ENCODE measurements around the gene OBSCN.

DNA sequence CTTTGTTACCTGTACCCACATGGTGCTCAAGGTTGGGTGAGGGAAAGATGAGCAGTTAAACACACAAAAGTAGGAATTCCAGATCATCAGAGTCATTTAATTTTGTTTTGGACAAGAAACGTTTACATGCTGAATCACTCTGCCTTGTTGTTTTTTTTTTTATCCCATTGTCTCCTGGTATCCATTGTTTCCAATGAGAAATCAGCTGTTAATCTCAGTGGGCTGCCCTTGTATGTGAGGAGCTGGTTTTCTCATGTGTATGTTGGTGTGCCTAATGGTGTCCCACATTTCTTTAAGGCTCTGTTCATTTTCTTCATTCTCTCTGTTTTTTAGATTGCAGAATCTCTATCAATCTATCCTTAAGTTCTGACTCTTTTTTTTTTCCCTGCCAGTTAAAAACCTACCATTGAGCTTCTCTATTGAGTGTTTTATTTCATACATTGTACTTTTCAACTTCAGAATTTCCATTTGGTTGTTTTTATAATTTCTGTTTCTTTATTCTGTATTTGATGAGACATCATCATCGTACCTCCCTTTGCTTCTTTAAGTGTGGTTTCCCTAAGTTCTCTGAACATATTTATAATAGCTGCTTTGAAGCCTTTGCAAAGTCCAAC, 8.8 kb upstream of the OBSCN start:
- TF ChIP-seq, protein P1, sequence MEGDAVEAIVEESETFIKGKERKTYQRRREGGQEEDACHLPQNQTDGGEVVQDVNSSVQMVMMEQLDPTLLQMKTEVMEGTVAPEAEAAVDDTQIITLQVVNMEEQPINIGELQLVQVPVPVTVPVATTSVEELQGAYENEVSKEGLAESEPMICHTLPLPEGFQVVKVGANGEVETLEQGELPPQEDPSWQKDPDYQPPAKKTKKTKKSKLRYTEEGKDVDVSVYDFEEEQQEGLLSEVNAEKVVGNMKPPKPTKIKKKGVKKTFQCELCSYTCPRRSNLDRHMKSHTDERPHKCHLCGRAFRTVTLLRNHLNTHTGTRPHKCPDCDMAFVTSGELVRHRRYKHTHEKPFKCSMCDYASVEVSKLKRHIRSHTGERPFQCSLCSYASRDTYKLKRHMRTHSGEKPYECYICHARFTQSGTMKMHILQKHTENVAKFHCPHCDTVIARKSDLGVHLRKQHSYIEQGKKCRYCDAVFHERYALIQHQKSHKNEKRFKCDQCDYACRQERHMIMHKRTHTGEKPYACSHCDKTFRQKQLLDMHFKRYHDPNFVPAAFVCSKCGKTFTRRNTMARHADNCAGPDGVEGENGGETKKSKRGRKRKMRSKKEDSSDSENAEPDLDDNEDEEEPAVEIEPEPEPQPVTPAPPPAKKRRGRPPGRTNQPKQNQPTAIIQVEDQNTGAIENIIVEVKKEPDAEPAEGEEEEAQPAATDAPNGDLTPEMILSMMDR (IDR thresholded peaks at IDR 0.05; ENCODE audit: insufficient read depth, low read length), result no peak
- TF ChIP-seq POLR2AphosphoS5 (IDR thresholded peaks at IDR 0.05; ENCODE audit: low read depth), result no peak

Measured in HL-60 (cell line).